IPS-15b (cell line): Measurements from ENCODE around the gene CD52.
A peak's percentile ranks its signal among the peaks of the same experiment; 100 is the strongest.
"Not testable (repeated sequence)": the region's sequence is repeated elsewhere in the genome, so short reads cannot be mapped to it uniquely, and the experiment has no call there.

Source experiments
- H3K27me3 ChIP-seq: one replicate; pipeline ENCODE4 v1.6.1; 2013; ENCODE audit warnings: low read length; ENCODE audit not compliant: control insufficient read depth, insufficient read depth
- H3K36me3 ChIP-seq: one replicate; pipeline ENCODE4 v1.6.1; 2013; ENCODE audit warnings: low read length; ENCODE audit not compliant: control insufficient read depth, insufficient read depth
- H3K4me1 ChIP-seq: one replicate; pipeline ENCODE4 v1.6.1; 2013; ENCODE audit warnings: mild to moderate bottlenecking, low read length; ENCODE audit not compliant: control insufficient read depth, insufficient read depth
- H3K4me3 ChIP-seq: one replicate; pipeline ENCODE4 v1.5.1; 2013; ENCODE audit warnings: low read depth, low read length
- H3K9ac ChIP-seq: one replicate; pipeline ENCODE4 v1.6.1; 2013; ENCODE audit warnings: low read depth, mild to moderate bottlenecking, low read length
- H3K9me3 ChIP-seq: one replicate; pipeline ENCODE4 v1.6.1; 2013; ENCODE audit warnings: mild to moderate bottlenecking, low read length; ENCODE audit not compliant: control insufficient read depth, insufficient read depth

Gene CD52

GRCh38 chr1:26328597-26328996, 10.8 kb downstream of the CD52 start:
- H3K9ac ChIP-seq: peak overlapping the region; percentile 24
- no peaks in the 10 kb centered on the region for H3K4me1 ChIP-seq
- H3K9me3 ChIP-seq: no peaks in the 10 kb centered on the region
- H3K27me3 ChIP-seq: no peaks in the 10 kb centered on the region
- H3K4me3 ChIP-seq: no peak overlapping the region
- peaks cover 17% of the 10 kb centered on the region for H3K36me3 ChIP-seq

GRCh38 chr1:26329380-26329779, 11.6 kb downstream of the CD52 start:
- peaks cover 12% of the 10 kb centered on the region for H3K36me3 ChIP-seq
- not testable (repeated sequence) for H3K9me3 ChIP-seq, H3K4me3 ChIP-seq, H3K9ac ChIP-seq, H3K27me3 ChIP-seq, H3K4me1 ChIP-seq

GRCh38 chr1:26330276-26330675, 12.5 kb downstream of the CD52 start:
- H3K4me3 ChIP-seq: no peak overlapping the region
- no peaks in the 10 kb centered on the region for H3K27me3 ChIP-seq
- peaks cover 12% of the 10 kb centered on the region for H3K36me3 ChIP-seq
- H3K9ac ChIP-seq: no peak overlapping the region
- H3K4me1 ChIP-seq: no peaks in the 10 kb centered on the region
- H3K9me3 ChIP-seq: no peaks in the 10 kb centered on the region

- not testable (repeated sequence) for H3K9ac ChIP-seq, H3K36me3 ChIP-seq, H3K4me3 ChIP-seq, H3K27me3 ChIP-seq, H3K4me1 ChIP-seq, H3K9me3 ChIP-seq
These were observed 15.6 kb downstream of the CD52 start for GRCh38 chr1:26333312-26333711.

- Histone ChIP-seq H3K9ac (peak overlapping the region; percentile 70), H3K36me3 (no peaks in the 10 kb centered on the region), H3K4me1 (peaks cover 8% of the 10 kb centered on the region), H3K27me3 (peaks cover 8% of the 10 kb centered on the region), H3K4me3 (peak overlapping the region; percentile 93), H3K9me3 (no peaks in the 10 kb centered on the region)
These were observed 18.2 kb downstream of the CD52 start for GRCh38 chr1:26335774-26336476.

GRCh38 chr1:26336477-26337205, 18.9 kb downstream of the CD52 start:
- H3K4me3 ChIP-seq: peak overlapping the region; percentile 93
- H3K4me1 ChIP-seq: peaks cover 8% of the 10 kb centered on the region
- H3K9ac ChIP-seq: peak overlapping the region; percentile 47
- H3K9me3 ChIP-seq: no peaks in the 10 kb centered on the region
- no peaks in the 10 kb centered on the region for H3K36me3 ChIP-seq
- H3K27me3 ChIP-seq: peaks cover 8% of the 10 kb centered on the region

- no peaks in the 10 kb centered on the region for H3K9me3 ChIP-seq
- no peak overlapping the region for H3K9ac ChIP-seq
- peaks cover 8% of the 10 kb centered on the region for H3K27me3 ChIP-seq
- peaks cover 8% of the 10 kb centered on the region for H3K4me1 ChIP-seq
- peak overlapping the region; percentile 93 for H3K4me3 ChIP-seq
- H3K36me3 ChIP-seq: no peaks in the 10 kb centered on the region
These were observed 19.4 kb downstream of the CD52 start for GRCh38 chr1:26337206-26337535.

- peaks cover 8% of the 10 kb centered on the region for H3K27me3 ChIP-seq
- H3K9me3 ChIP-seq: no peaks in the 10 kb centered on the region
- H3K4me3 ChIP-seq: no peak overlapping the region
- H3K36me3 ChIP-seq: no peaks in the 10 kb centered on the region
- H3K9ac ChIP-seq: no peak overlapping the region
- peaks cover 8% of the 10 kb centered on the region for H3K4me1 ChIP-seq
These were observed 19.9 kb downstream of the CD52 start for GRCh38 chr1:26337625-26338024.

GRCh38 chr1:26338670-26339069, 20.9 kb downstream of the CD52 start:
- Histone ChIP-seq H3K4me3 (no peak overlapping the region), H3K27me3 (peaks cover 8% of the 10 kb centered on the region), H3K36me3 (no peaks in the 10 kb centered on the region), H3K9ac (no peak overlapping the region), H3K9me3 (no peaks in the 10 kb centered on the region), H3K4me1 (peaks cover 8% of the 10 kb centered on the region)

- peaks cover 8% of the 10 kb centered on the region for H3K4me1 ChIP-seq
- no peak overlapping the region for H3K9ac ChIP-seq
- H3K9me3 ChIP-seq: no peaks in the 10 kb centered on the region
- H3K27me3 ChIP-seq: peaks cover 8% of the 10 kb centered on the region
- no peak overlapping the region for H3K4me3 ChIP-seq
- H3K36me3 ChIP-seq: no peaks in the 10 kb centered on the region
These were observed 22.3 kb downstream of the CD52 start for GRCh38 chr1:26340047-26340481.

- Histone ChIP-seq H3K36me3 (peaks cover 4% of the 10 kb centered on the region), H3K9ac (no peak overlapping the region), H3K9me3 (no peaks in the 10 kb centered on the region), H3K27me3 (no peaks in the 10 kb centered on the region), H3K4me3 (no peak overlapping the region), H3K4me1 (no peaks in the 10 kb centered on the region)
These were observed 26.6 kb downstream of the CD52 start for GRCh38 chr1:26344147-26344920.
